Activated T-cell treated with anti-CD3 and anti-CD28 coated beads for 4 hours (primary cell): Measurements from ENCODE around the gene KIF26B.
"Not testable (repeated sequence)": the region's sequence is repeated elsewhere in the genome, so short reads cannot be mapped to it uniquely, and the experiment has no call there.

Experiments
- DNase-seq: peaks from one replicate; pipeline ENCODE4 v3.0.0-alpha.2; 2020

Gene KIF26B

GRCh38 chr1:245330951-245331350, 176.2 kb downstream of the KIF26B start:
- DNase-seq = no peak

GRCh38 chr1:245332085-245332484, 177.3 kb downstream of the KIF26B start:
- DNase-seq = no peak

GRCh38 chr1:245332513-245332912, 177.7 kb downstream of the KIF26B start:
- no peak for DNase-seq

GRCh38 chr1:245334235-245334634, 179.4 kb downstream of the KIF26B start:
- DNase-seq = no peak

- DNase-seq = no peak
These were observed 180.2 kb downstream of the KIF26B start for GRCh38 chr1:245334827-245335490.

GRCh38 chr1:245335684-245336083, 180.9 kb downstream of the KIF26B start:
- not testable (repeated sequence) for DNase-seq

GRCh38 chr1:245336149-245336983, 181.6 kb downstream of the KIF26B start:
- no peak for DNase-seq

GRCh38 chr1:245336984-245337355, 182.2 kb downstream of the KIF26B start:
- DNase-seq = not testable (repeated sequence)

- DNase-seq = no peak
These were observed 183.2 kb downstream of the KIF26B start for GRCh38 chr1:245337829-245338484.

GRCh38 chr1:245338485-245338877, 183.7 kb downstream of the KIF26B start:
- no peak for DNase-seq

GRCh38 chr1:245341743-245342142, 187.0 kb downstream of the KIF26B start:
- no peak for DNase-seq

- DNase-seq = no peak
These were observed 190.6 kb downstream of the KIF26B start for GRCh38 chr1:245345191-245345884.

- no peak for DNase-seq
These were observed 193.8 kb downstream of the KIF26B start for GRCh38 chr1:245348626-245349025.

GRCh38 chr1:245353411-245353810, 198.6 kb downstream of the KIF26B start:
- DNase-seq = no peak

- DNase-seq = no peak
These were observed 199.4 kb downstream of the KIF26B start for GRCh38 chr1:245353915-245354775.

GRCh38 chr1:245355851-245356630, 201.3 kb downstream of the KIF26B start:
- not testable (repeated sequence) for DNase-seq

- no peak for DNase-seq
These were observed 202.3 kb downstream of the KIF26B start for GRCh38 chr1:245356891-245357585.

GRCh38 chr1:245359101-245359680, 204.4 kb downstream of the KIF26B start:
- not testable (repeated sequence) for DNase-seq

- no peak for DNase-seq
These were observed 206.3 kb downstream of the KIF26B start for GRCh38 chr1:245361065-245361464.

- no peak for DNase-seq
These were observed 207.2 kb downstream of the KIF26B start for GRCh38 chr1:245361951-245362350.
